Calu3 (cell line): Measurements from ENCODE around the gene SLC66A2. TPM values are rescaled to one million over a fixed set of nuclear protein-coding genes. Genes with fewer than 3 reads are reported as not detected.

Experiments
- BruUV-seq: library from RNA; stranded (reverse); fragments of 400-500 nt; replicated peaks from 2 replicates; lab custom pipeline; 2021; lab: Mats Ljungman, UMichigan
- CTCF ChIA-PET: fragments of 300-600 bp; sonication (Branson Sonifier 250); formaldehyde crosslinking; loops from one replicate; lab custom pipeline; 2022; ENCODE audit warnings: antibody characterized with exemption; lab: Charles Lee
- DNase-seq: peaks from one replicate; pipeline ENCODE4 v3.0.0; 2022
- H3K27ac Mint-ChIP-seq: one replicate; pipeline ENCODE4 v1.8.0; 2022; ENCODE audit warnings: mixed read lengths; ENCODE audit not compliant: unreplicated experiment
- H3K27me3 Mint-ChIP-seq: one replicate; pipeline ENCODE4 v1.8.0; 2022; ENCODE audit warnings: mixed read lengths; ENCODE audit not compliant: unreplicated experiment
- H3K36me3 Mint-ChIP-seq: one replicate; pipeline ENCODE4 v1.8.0; 2022; ENCODE audit warnings: mild to moderate bottlenecking, moderate library complexity, mixed read lengths; ENCODE audit not compliant: insufficient read depth, unreplicated experiment
- H3K4me1 Mint-ChIP-seq: one replicate; pipeline ENCODE4 v1.8.0; 2022; ENCODE audit warnings: mild to moderate bottlenecking, low read depth, mixed read lengths; ENCODE audit not compliant: unreplicated experiment
- H3K4me3 Mint-ChIP-seq: one replicate; pipeline ENCODE4 v1.8.0; 2022; ENCODE audit warnings: mild to moderate bottlenecking, low read depth, moderate library complexity, mixed read lengths; ENCODE audit not compliant: unreplicated experiment
- H3K9me3 Mint-ChIP-seq: one replicate; pipeline ENCODE4 v1.8.0; 2022; ENCODE audit warnings: low read depth, mixed read lengths; ENCODE audit not compliant: unreplicated experiment
- CTCF ChIP-seq: fragments of 200-600 bp; IDR thresholded peaks from one replicate; pipeline ENCODE4 v1.8.0; 2022; ENCODE audit warnings: antibody characterized with exemption; ENCODE audit not compliant: unreplicated experiment
- intact Hi-C: fragments of 100-400 bp; cut with micrococcal nuclease; formaldehyde crosslinking; loops from one replicate; pipeline ENCODE4 v1.10.0; 2022; ENCODE audit not compliant: unreplicated experiment
- total RNA-seq: library from RNA; stranded (reverse); gene quantifications from 2 replicates; pipeline ENCODE4 v1.2.3, GENCODE V29; 2022

The SLC66A2 gene
- total RNA-seq, 1 experiment from 2014 or later: 19.5 TPM

GRCh38 chr18:79939096-79939495 lies 12.4 kb downstream of the SLC66A2 start:
- Mint-ChIP-seq H3K9me3 (no peaks in the 10 kb centered on the region), H3K4me1 (no peaks in the 10 kb centered on the region), H3K27ac (no peak overlapping the region), H3K27me3 (no peaks in the 10 kb centered on the region), H3K36me3 (peaks cover 11% of the 10 kb centered on the region), H3K4me3 (no peak overlapping the region)
- BruUV-seq: no TSS peak
- intact Hi-C loops: no loop called here
- CTCF ChIA-PET: no interaction called here
- DNase-seq: no peak
- no peak for TF ChIP-seq CTCF

GRCh38 chr18:79938196-79938595 lies 13.3 kb downstream of the SLC66A2 start:
- BruUV-seq: no TSS peak
- Mint-ChIP-seq H3K9me3 (peaks cover 4% of the 10 kb centered on the region), H3K36me3 (peaks cover 11% of the 10 kb centered on the region), H3K4me3 (no peak overlapping the region), H3K27me3 (no peaks in the 10 kb centered on the region), H3K27ac (no peak overlapping the region), H3K4me1 (no peaks in the 10 kb centered on the region)
- DNase-seq: no peak
- intact Hi-C loops: no loop called here
- TF ChIP-seq CTCF: no peak
- CTCF ChIA-PET: no interaction called here

GRCh38 chr18:79937103-79937860 lies 14.2 kb downstream of the SLC66A2 start:
- no peak for DNase-seq
- intact Hi-C loops: no loop called here
- Mint-ChIP-seq H3K4me1 (no peaks in the 10 kb centered on the region), H3K4me3 (no peak overlapping the region), H3K27ac (no peak overlapping the region), H3K27me3 (no peaks in the 10 kb centered on the region), H3K36me3 (peaks cover 11% of the 10 kb centered on the region), H3K9me3 (peaks cover 5% of the 10 kb centered on the region)
- no peak for TF ChIP-seq CTCF
- CTCF ChIA-PET: no interaction called here
- BruUV-seq: no TSS peak

- intact Hi-C loops: no loop called here
- Mint-ChIP-seq H3K27me3 (no peaks in the 10 kb centered on the region), H3K4me3 (no peak overlapping the region), H3K9me3 (peaks cover 8% of the 10 kb centered on the region), H3K4me1 (no peaks in the 10 kb centered on the region), H3K36me3 (peaks cover 11% of the 10 kb centered on the region), H3K27ac (no peak overlapping the region)
- no TSS peak for BruUV-seq
- CTCF ChIA-PET: no interaction called here
- TF ChIP-seq CTCF: no peak
- DNase-seq: no peak
Measured at GRCh38 chr18:79936641-79937040, 14.8 kb downstream of the SLC66A2 start.
